A673 (cell line): ENCODE data around the gene KMT2B.

Experiments used
- EZH2 ChIP-seq: fragments of 200-600 bp; sonication (generic); IDR thresholded peaks from 2 replicates; pipeline ENCODE4 v1.6.1; 2017; ENCODE audit warnings: borderline replicate concordance, low read depth, mild to moderate bottlenecking, mixed read lengths, antibody characterized with exemption, low read length; ENCODE audit not compliant: poor library complexity, severe bottlenecking
- TF ChIP-seq, protein P1 (sequence below): fragments of 300-800, 200-600 bp; sonication (generic); conservative IDR thresholded peaks from 2 replicates; pipeline ENCODE4 v1.5.1; 2017; ENCODE audit warnings: low read depth, mild to moderate bottlenecking, antibody characterized with exemption, low read length, moderate library complexity, mixed read lengths

DNA sequence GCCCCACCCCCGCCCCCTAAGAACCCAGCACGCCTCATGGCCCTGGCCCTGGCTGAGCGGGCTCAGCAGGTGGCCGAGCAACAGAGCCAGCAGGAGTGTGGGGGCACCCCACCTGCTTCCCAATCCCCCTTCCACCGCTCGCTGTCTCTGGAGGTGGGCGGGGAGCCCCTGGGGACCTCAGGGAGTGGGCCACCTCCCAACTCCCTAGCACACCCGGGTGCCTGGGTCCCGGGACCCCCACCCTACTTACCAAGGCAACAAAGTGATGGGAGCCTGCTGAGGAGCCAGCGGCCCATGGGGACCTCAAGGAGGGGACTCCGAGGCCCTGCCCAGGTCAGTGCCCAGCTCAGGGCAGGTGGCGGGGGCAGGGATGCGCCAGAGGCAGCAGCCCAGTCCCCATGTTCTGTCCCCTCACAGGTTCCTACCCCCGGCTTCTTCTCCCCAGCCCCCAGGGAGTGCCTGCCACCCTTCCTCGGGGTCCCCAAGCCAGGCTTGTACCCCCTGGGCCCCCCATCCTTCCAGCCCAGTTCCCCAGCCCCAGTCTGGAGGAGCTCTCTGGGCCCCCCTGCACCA, 69.5 kb downstream of the KMT2B start:
- TF ChIP-seq EZH2, result no peak
- TF ChIP-seq, protein P1, sequence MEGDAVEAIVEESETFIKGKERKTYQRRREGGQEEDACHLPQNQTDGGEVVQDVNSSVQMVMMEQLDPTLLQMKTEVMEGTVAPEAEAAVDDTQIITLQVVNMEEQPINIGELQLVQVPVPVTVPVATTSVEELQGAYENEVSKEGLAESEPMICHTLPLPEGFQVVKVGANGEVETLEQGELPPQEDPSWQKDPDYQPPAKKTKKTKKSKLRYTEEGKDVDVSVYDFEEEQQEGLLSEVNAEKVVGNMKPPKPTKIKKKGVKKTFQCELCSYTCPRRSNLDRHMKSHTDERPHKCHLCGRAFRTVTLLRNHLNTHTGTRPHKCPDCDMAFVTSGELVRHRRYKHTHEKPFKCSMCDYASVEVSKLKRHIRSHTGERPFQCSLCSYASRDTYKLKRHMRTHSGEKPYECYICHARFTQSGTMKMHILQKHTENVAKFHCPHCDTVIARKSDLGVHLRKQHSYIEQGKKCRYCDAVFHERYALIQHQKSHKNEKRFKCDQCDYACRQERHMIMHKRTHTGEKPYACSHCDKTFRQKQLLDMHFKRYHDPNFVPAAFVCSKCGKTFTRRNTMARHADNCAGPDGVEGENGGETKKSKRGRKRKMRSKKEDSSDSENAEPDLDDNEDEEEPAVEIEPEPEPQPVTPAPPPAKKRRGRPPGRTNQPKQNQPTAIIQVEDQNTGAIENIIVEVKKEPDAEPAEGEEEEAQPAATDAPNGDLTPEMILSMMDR, result no peak
